ENCODE measurements around the gene FREM1.
A peak's percentile ranks its signal among the peaks of the same experiment; 100 is the strongest.

The FREM1 gene

DNA sequence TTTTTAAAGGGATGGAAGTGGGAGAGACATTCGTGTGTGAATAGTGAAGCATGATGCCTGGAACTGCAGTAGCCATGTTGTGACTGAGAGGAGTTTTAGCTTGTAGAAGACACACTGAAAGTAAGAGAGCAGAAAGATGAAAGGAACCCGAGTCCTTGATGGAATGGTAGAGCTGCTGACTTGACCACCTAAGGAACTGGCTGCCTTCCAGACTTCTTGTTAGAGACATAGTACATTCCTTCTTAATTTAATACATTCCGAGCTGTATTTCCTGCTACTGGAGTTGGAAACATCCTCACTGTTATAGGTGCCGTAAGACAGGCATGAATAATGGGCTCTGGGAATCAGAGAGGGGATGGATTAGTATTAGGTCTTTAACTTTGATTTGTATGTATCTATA, 195.1 kb downstream of the FREM1 start:
- ATAC-seq = no peak
- TF ChIP-seq CSDC2 (CRISPR knock-in tag; IDR thresholded peaks at IDR 0.05) (no peak), PPARA (CRISPR knock-in tag; IDR thresholded peaks at IDR 0.05; ENCODE audit: borderline replicate concordance) (no peak), ISL1 (CRISPR knock-in tag; IDR thresholded peaks at IDR 0.05) (0 out of 2 replicates have a peak, but pooled peaks have one; percentile 13)

DNA sequence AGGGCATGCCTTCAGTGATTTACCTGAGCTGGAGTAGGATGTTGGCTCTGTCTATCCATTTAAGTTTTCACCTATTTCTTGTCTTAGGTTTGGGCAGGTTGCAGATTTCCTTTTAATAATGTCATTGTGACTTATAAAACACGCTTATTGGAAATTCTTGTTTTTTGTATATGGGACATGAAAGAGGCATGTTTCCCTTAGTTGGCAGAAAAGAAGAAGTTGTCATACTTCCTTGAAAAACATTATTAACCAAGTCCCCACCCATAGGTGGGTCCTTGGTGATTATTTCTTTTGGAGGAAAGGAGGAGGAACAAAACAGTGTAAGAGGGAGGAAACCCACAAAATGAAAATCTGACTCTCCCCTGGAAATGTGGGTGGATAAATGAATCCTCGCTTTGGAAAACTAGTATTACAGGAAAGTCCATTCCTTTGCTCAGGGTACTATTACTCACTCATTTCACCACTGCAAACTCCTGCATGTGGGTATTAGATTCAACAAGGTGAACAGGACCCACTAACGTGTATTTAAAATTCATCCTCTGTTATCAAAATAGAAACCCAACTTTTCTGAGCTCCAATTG, 197.0 kb downstream of the FREM1 start:
- ATAC-seq = no peak
- TF ChIP-seq, protein P1, sequence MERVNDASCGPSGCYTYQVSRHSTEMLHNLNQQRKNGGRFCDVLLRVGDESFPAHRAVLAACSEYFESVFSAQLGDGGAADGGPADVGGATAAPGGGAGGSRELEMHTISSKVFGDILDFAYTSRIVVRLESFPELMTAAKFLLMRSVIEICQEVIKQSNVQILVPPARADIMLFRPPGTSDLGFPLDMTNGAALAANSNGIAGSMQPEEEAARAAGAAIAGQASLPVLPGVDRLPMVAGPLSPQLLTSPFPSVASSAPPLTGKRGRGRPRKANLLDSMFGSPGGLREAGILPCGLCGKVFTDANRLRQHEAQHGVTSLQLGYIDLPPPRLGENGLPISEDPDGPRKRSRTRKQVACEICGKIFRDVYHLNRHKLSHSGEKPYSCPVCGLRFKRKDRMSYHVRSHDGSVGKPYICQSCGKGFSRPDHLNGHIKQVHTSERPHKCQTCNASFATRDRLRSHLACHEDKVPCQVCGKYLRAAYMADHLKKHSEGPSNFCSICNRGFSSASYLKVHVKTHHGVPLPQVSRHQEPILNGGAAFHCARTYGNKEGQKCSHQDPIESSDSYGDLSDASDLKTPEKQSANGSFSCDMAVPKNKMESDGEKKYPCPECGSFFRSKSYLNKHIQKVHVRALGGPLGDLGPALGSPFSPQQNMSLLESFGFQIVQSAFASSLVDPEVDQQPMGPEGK (CRISPR knock-in tag; IDR thresholded peaks at IDR 0.05; ENCODE audit: borderline replicate concordance) = no peak
- TF ChIP-seq PPARA (CRISPR knock-in tag; IDR thresholded peaks at IDR 0.05; ENCODE audit: borderline replicate concordance) (no peak), TOX (CRISPR knock-in tag; IDR thresholded peaks at IDR 0.05; ENCODE audit: borderline replicate concordance) (no peak), CSDC2 (CRISPR knock-in tag; IDR thresholded peaks at IDR 0.05) (no peak)
- TF ChIP-seq, protein P2, sequence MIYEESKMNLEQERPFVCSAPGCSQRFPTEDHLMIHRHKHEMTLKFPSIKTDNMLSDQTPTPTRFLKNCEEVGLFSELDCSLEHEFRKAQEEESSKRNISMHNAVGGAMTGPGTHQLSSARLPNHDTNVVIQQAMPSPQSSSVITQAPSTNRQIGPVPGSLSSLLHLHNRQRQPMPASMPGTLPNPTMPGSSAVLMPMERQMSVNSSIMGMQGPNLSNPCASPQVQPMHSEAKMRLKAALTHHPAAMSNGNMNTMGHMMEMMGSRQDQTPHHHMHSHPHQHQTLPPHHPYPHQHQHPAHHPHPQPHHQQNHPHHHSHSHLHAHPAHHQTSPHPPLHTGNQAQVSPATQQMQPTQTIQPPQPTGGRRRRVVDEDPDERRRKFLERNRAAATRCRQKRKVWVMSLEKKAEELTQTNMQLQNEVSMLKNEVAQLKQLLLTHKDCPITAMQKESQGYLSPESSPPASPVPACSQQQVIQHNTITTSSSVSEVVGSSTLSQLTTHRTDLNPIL (CRISPR knock-in tag; IDR thresholded peaks at IDR 0.05; ENCODE audit: low read depth) = no peak

DNA sequence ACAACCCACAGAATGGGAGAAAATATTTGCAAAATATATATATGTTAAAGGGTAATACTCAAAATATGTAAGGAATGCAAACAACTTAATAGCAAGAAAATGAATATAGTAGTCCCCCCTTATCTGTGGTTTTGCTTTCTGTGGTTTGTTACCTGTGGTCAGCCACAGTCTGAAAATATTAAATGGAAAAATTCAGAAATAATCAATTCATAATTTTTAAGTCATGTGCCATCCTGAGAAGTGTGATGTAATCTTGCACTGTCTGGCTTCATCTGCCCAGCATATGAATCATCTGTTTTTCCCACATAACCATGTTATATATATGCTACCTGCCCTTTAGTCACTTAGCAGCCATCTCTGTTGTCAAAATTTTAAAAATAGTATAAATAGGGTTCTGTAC, 199.4 kb downstream of the FREM1 start:
- TF ChIP-seq SNAI2 (CRISPR knock-in tag; IDR thresholded peaks at IDR 0.05) = no peak
- TF ChIP-seq TOX (CRISPR knock-in tag; IDR thresholded peaks at IDR 0.05; ENCODE audit: borderline replicate concordance) = no peak
- TF ChIP-seq, protein P3, sequence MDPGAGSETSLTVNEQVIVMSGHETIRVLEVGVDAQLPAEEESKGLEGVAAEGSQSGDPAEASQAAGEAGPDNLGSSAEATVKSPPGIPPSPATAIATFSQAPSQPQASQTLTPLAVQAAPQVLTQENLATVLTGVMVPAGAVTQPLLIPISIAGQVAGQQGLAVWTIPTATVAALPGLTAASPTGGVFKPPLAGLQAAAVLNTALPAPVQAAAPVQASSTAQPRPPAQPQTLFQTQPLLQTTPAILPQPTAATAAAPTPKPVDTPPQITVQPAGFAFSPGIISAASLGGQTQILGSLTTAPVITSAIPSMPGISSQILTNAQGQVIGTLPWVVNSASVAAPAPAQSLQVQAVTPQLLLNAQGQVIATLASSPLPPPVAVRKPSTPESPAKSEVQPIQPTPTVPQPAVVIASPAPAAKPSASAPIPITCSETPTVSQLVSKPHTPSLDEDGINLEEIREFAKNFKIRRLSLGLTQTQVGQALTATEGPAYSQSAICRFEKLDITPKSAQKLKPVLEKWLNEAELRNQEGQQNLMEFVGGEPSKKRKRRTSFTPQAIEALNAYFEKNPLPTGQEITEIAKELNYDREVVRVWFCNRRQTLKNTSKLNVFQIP (CRISPR knock-in tag; IDR thresholded peaks at IDR 0.05; ENCODE audit: borderline replicate concordance, low read depth) = no peak
- TF ChIP-seq, protein P2 (CRISPR knock-in tag; IDR thresholded peaks at IDR 0.05; ENCODE audit: low read depth) = no peak
- TF ChIP-seq ISL1 (CRISPR knock-in tag; IDR thresholded peaks at IDR 0.05) = peak; percentile 10; the same call in 1 of the 2 replicates
- TF ChIP-seq, protein P1 (CRISPR knock-in tag; IDR thresholded peaks at IDR 0.05; ENCODE audit: borderline replicate concordance) = no peak
- TF ChIP-seq ARNTL (CRISPR knock-in tag; IDR thresholded peaks at IDR 0.05; ENCODE audit: borderline replicate concordance, low read depth) = no peak
- TF ChIP-seq OSR1 (CRISPR knock-in tag; IDR thresholded peaks at IDR 0.05) = no peak
- ATAC-seq = no peak

DNA sequence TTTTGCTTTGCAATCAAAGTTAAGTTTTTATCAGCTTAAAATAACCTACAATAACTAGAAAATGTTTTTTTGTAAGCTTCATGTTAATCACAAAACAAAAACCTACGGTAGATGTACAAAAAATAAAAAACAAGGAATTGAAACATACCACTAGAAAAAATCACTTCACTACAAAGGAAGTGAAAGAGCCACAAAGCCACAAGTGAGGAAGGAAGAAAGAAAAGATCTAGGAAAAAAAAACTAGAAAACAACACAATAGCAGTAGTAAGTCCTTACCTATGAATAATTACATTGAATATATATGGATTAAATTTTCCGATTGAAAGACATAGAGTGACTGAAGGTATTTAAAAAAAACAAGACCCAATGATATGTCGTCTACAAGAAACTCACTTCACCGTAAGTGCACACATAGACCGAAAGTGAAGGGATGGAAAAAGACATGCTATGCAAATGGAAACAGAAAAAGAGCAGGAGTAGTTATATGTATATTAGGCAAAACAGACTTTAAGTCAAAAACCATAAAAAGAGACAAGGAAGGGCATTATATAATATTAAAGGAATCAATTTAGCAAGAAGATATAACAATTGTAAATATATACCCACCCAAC, 203.6 kb downstream of the FREM1 start:
- no peak for ATAC-seq
- TF ChIP-seq, protein P1 (CRISPR knock-in tag; IDR thresholded peaks at IDR 0.05; ENCODE audit: borderline replicate concordance) = no peak
- TF ChIP-seq ZFP3 (CRISPR knock-in tag; IDR thresholded peaks at IDR 0.05) (no peak), TCF4 (CRISPR knock-in tag; IDR thresholded peaks at IDR 0.05; ENCODE audit: borderline replicate concordance) (no peak), BACH2 (CRISPR knock-in tag; IDR thresholded peaks at IDR 0.05; ENCODE audit: borderline replicate concordance) (no peak), ZFP30 (CRISPR knock-in tag; IDR thresholded peaks at IDR 0.05) (no peak), GLIS3 (CRISPR knock-in tag; IDR thresholded peaks at IDR 0.05) (no peak), ESRRG (CRISPR knock-in tag; IDR thresholded peaks at IDR 0.05) (no peak)
- TF ChIP-seq, protein P4, sequence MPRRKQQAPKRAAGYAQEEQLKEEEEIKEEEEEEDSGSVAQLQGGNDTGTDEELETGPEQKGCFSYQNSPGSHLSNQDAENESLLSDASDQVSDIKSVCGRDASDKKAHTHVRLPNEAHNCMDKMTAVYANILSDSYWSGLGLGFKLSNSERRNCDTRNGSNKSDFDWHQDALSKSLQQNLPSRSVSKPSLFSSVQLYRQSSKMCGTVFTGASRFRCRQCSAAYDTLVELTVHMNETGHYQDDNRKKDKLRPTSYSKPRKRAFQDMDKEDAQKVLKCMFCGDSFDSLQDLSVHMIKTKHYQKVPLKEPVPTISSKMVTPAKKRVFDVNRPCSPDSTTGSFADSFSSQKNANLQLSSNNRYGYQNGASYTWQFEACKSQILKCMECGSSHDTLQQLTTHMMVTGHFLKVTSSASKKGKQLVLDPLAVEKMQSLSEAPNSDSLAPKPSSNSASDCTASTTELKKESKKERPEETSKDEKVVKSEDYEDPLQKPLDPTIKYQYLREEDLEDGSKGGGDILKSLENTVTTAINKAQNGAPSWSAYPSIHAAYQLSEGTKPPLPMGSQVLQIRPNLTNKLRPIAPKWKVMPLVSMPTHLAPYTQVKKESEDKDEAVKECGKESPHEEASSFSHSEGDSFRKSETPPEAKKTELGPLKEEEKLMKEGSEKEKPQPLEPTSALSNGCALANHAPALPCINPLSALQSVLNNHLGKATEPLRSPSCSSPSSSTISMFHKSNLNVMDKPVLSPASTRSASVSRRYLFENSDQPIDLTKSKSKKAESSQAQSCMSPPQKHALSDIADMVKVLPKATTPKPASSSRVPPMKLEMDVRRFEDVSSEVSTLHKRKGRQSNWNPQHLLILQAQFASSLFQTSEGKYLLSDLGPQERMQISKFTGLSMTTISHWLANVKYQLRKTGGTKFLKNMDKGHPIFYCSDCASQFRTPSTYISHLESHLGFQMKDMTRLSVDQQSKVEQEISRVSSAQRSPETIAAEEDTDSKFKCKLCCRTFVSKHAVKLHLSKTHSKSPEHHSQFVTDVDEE (CRISPR knock-in tag; IDR thresholded peaks at IDR 0.05) = no peak
- TF ChIP-seq, protein P3 (CRISPR knock-in tag; IDR thresholded peaks at IDR 0.05; ENCODE audit: borderline replicate concordance, low read depth) = no peak

Measured in SK-N-SH treated with all-trans-retinoic acid at 6 μM for 48 hours (cell line).